Stimulated activated CD4-positive, alpha-beta T cell treated with anti-CD3 and anti-CD28 coated beads, Interleukin-4, amount 100 ng/mL, for 4 hours (primary cell): Measurements from ENCODE around the gene IRF8.

ENCODE experiments used
- DNase-seq, 2 experiments: peaks; one replicate each; pipeline ENCODE4 v3.0.0-alpha.2; 2020

The IRF8 gene

DNA sequence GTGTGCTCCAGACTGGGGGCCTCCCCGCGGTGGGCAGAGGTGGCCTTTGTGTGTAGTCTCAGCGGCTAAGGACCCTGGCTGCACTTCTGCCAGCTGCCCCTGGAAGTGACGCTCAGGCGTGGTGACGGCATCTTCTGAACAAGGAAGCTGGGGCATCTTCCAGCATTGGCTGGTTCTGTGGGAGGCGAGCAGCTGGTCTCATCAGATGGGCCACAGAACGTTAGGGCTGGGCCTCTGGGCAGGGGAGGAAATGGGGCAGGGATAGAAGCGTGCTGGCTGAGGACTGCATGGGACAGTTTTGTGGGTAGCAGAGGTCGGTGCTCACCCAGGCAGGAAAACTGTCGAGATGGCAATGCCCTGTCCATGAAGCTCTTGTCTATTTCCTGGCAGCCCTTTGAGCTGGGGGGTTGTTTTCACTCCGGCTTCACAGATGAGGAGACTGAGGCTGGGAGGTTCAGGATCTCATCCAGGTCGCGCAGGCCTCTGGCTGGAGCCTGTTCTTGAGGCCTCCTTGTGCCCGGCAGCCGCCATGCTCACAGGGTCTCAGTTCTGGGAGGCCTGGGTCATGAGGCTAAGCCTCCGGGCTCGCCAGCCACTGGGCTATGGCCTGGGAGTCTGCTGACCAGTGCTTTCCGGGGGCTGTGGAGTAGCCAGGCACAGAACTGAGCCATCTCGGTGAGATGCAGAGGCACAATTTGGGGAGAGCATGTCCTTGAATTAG is 16.3 kb downstream of the IRF8 start:
- no peak for DNase-seq

DNA sequence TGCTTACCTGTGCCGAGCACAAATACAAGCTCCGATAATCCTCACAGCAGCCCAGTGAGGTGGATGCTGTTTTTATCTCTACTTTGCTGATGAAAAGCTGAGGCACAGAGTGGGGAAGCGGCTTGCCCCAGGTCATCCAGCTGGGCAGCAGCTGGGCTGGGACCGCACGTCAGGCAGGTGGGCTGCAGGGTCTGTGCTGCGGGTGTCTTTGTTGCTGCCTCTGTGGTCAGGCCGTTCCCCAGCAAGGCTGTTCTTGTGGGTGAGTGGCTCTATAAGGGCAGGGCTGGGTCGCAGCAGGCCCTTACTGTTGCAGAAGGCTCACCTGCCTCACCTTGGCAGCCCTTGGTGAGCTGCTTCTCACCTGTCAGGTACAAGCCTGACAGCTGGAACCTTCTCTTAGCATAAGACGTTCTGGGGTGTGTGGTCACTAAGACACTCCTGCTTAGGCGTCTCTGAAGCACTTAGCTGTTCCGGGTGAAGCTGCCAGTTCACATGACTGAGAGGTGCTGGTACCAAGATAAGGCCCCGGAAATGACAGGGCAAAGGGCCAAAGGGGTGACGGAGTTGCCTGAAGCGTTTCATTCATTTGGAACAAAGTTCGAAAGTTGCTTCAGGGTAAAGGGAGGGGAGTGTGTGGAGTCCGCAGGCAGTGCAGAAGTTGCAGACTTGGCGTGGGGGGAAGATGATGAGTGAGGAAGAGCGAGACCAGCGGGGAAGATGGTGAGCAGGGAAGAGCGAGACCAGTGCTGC is 17.4 kb downstream of the IRF8 start:
- DNase-seq = no peak

GRCh38 chr16:85917012-85917411 is 18.1 kb downstream of the IRF8 start:
- DNase-seq = no peak

DNA sequence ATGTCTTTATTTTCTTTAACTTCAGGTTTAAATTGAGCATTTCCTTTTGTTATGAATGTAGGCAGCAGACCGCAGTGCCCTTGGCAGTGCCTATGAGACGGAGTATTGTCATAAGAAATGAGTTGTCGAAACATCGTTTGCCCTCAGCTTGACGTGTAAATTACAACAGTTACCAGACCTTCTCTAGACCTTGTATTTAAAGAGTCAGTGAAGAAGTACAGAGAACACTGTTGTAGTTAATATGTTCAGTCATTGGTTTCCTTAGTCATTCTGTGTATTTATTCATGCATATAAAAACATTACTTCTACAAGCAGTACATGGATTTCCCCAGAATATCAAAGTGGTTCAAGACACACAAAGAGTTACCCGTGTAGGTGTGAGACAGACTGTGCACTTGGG is 19.0 kb downstream of the IRF8 start:
- DNase-seq = no peak

GRCh38 chr16:85918436-85918835 is 19.5 kb downstream of the IRF8 start:
- no peak for DNase-seq

- DNase-seq = no peak
Measured at GRCh38 chr16:85919271-85920267, 20.6 kb downstream of the IRF8 start.

- no peak for DNase-seq
Measured at GRCh38 chr16:85921026-85921425, 22.1 kb downstream of the IRF8 start.

- no peak for DNase-seq
Measured at GRCh38 chr16:85923153-85924021, 24.4 kb downstream of the IRF8 start.

DNA sequence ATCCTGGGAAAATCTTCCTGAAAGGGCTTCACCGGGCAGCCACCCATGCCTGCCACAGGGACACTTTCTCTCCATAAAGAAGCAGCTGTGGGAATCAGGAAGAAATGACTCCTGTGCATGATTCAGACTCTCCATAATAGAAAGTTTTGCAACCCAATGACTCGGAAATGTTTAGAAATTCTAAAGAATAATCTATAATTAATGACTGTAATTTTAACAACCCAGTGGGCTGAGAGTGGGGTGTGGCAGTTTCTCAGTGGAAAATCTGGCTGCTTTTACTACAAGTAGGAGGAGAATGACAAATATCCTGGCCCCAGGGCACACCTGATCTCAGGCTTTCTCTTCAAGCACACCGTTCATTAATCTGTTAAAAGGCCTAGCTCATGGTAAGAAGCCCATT is 25.7 kb downstream of the IRF8 start:
- DNase-seq = peak in 1 of 2 experiments; percentile 76

- DNase-seq = no peak
Measured at GRCh38 chr16:85926370-85926769, 27.4 kb downstream of the IRF8 start.

GRCh38 chr16:85927371-85927770 is 28.4 kb downstream of the IRF8 start:
- no peak for DNase-seq

GRCh38 chr16:85927959-85928358 is 29.0 kb downstream of the IRF8 start:
- DNase-seq = no peak

DNA sequence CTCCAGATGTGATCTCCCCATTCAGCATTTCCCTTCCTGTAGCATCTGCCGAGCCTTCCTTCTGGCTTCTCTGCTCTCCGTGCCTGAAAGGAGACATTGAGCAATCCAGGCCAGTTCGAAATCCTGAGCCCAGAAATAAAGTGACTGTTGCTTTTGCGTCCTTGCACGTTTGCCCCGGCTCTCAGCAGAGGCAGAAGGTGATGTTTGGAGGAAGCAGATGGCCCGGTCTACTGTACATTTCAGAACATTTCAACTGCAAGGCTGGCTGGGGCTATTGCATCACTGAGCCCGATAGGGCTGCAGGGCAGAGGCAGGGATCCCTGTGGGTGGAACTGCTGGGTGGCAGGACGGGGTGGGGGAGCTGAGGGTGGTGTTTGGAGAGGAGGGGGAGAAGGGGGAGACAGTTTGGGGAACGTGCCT is 29.4 kb downstream of the IRF8 start:
- no peak for DNase-seq

GRCh38 chr16:85929259-85929721 is 30.3 kb downstream of the IRF8 start:
- DNase-seq = no peak

DNA sequence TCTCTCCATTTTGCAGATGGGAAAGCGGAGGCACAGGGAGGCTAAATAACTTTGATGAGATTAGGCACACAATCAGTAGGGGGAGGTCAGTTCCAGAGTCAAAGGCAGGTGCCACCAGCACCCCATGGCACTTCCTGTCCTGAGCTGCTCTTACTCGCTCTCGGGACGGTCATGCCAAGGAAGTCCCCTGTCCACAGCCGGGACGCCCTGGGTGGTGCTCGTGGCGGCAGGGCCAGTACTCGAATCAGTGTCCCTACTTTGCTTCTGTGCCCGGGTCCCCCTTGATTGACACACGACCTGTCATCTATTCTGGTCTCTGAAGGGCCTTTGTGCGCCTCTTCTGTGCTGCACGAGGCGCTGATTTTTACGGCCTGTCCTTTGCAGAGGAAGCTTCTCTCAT is 31.3 kb downstream of the IRF8 start:
- no peak for DNase-seq

- DNase-seq = no peak
Measured at GRCh38 chr16:85931596-85932402, 32.8 kb downstream of the IRF8 start.

DNA sequence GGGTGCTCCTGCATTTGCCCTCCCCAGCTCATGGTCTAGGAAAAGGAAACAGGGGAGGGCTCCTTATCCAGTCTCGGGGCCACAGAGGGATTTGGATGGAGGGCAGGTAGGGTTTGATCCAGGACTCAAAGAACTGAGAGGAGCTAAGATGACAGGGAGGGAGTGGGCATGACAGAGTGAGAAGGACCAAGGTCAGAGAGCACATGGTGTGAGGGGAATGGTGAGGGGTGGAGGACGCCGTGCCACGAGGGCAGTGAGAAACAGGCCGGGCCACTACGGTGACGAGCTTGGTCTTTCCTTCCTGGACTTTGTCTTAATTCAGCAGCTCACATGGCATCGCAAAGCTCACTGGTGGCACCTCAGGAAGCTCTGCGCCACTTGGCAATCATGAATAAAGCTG is 35.2 kb downstream of the IRF8 start:
- DNase-seq = no peak

- no peak for DNase-seq
Measured at GRCh38 chr16:85935391-85935973, 36.5 kb downstream of the IRF8 start.

GRCh38 chr16:85935974-85936760 is 37.2 kb downstream of the IRF8 start:
- peak; percentile 57 to 82 for DNase-seq

GRCh38 chr16:85936816-85937215 is 37.9 kb downstream of the IRF8 start:
- peak in 1 of 2 experiments; percentile 57 for DNase-seq
